GM12878 (cell line): ENCODE data around the gene DUXB. TPM values are rescaled to one million over a fixed set of nuclear protein-coding genes. Genes with fewer than 3 reads are reported as not detected.

Experiments
- BHLHE40 ChIP-seq, 2 experiments: fragments of 450-650 bp in 1 of 2; IDR thresholded peaks; 2 replicates each; pipeline ENCODE4 v1.6.1; 2011 to 2017; ENCODE audit warnings: low read depth in 2 of 2, borderline replicate concordance in 1 of 2, improper control_type of control experiment in 1 of 2, low read length in 1 of 2, mild to moderate bottlenecking in 1 of 2
- ETV6 ChIP-seq, 2 experiments: fragments of 450-650 bp in 1 of 2; IDR thresholded peaks in 1 of 2; conservative IDR thresholded peaks in 1 of 2; 2 replicates each; pipeline ENCODE4 v1.6.1; 2014; ENCODE audit warnings: antibody characterized with exemption in 1 of 2, borderline replicate concordance in 1 of 2, low read depth in 1 of 2, mild to moderate bottlenecking in 1 of 2, moderate library complexity in 1 of 2
- GABPA ChIP-seq: IDR thresholded peaks from 2 replicates; pipeline ENCODE4 v1.6.1; 2014; ENCODE audit warnings: antibody characterized with exemption, low read depth, mild to moderate bottlenecking, inconsistent platforms
- HDGF ChIP-seq: fragments of 450-650 bp; IDR thresholded peaks from 2 replicates; pipeline ENCODE4 v1.6.1; 2016; ENCODE audit warnings: antibody characterized with exemption
- LARP7 ChIP-seq: fragments of 450-650 bp; IDR thresholded peaks from 2 replicates; pipeline ENCODE4 v1.6.1; 2017; ENCODE audit warnings: mild to moderate bottlenecking
- POU2F2 ChIP-seq: IDR thresholded peaks from 3 replicates; pipeline ENCODE4 v1.6.1; 2011; ENCODE audit warnings: low read depth, mild to moderate bottlenecking, low read length, borderline replicate concordance
- SMAD1 ChIP-seq: fragments of 450-650 bp; IDR thresholded peaks from 2 replicates; pipeline ENCODE4 v1.6.1; 2018; ENCODE audit warnings: mild to moderate bottlenecking, low read depth; ENCODE audit not compliant: partially characterized antibody
- SREBF2 ChIP-seq: IDR thresholded peaks from 2 replicates; pipeline ENCODE4 v1.6.1; 2012; ENCODE audit warnings: mild to moderate bottlenecking, low read length
- ZNF207 ChIP-seq: fragments of 450-650 bp; IDR thresholded peaks from 2 replicates; pipeline ENCODE4 v1.6.1; 2014; ENCODE audit warnings: antibody characterized with exemption, mild to moderate bottlenecking, borderline replicate concordance
- polyA plus RNA-seq, 11 experiments: library from polyadenylated mRNA; depleted of rRNA in 4 of 11; unstranded in 6 of 11; stranded (reverse) in 5 of 11; fragments of >200 nt; fragmentation: Nextera tagmentation in 4 of 11; fragmentation: Illumina TruSeq in 1 of 11; extraction: Ambion mirVana in 4 of 11; extraction: Trizol in 1 of 11; gene quantifications; 1 replicate in 1 of 11; 2 replicates in 10 of 11; pipeline versions ENCODE4 v1.2.1 to v1.2.3, GENCODE V29; 2011 to 2016; ENCODE audit warnings: inconsistent platforms in 2 of 11, missing spikeins in 2 of 11, low read depth in 1 of 11
- total RNA-seq, 4 experiments: library from RNA; depleted of rRNA in 3 of 4; stranded (reverse); fragments of >200 nt in 3 of 4; fragmentation: Illumina TruSeq in 1 of 4; extraction: Trizol in 1 of 4; gene quantifications; 2 replicates each; pipeline versions ENCODE4 v1.2.1 to v1.2.3, GENCODE V29; 2013 to 2021
- TF ChIP-seq, protein P1 (sequence below): fragments of 150-350 bp; IDR thresholded peaks from 2 replicates; pipeline ENCODE4 v1.6.1; 2016; ENCODE audit warnings: low read depth, low read length
- TF ChIP-seq, protein P2 (sequence below): fragments of 450-650 bp; IDR thresholded peaks from 2 replicates; pipeline ENCODE4 v1.6.1; 2017; ENCODE audit warnings: mild to moderate bottlenecking, moderate library complexity
- TF ChIP-seq, protein P3 (sequence below): fragments of 450-650 bp; IDR thresholded peaks from 2 replicates; pipeline ENCODE4 v1.6.1; 2017; ENCODE audit warnings: mild to moderate bottlenecking, moderate library complexity
- TF ChIP-seq, protein P4 (sequence below): fragments of 450-650 bp; IDR thresholded peaks from 2 replicates; pipeline ENCODE4 v1.6.1; 2018; ENCODE audit warnings: borderline replicate concordance, mild to moderate bottlenecking; ENCODE audit not compliant: partially characterized antibody

The DUXB gene
- total and polyA plus RNA-seq, 10 of the 15 experiments (the other 5 are each of a cell fraction or from before 2014, with no cell fraction given) = 0.05 TPM; not detected in 9

DNA sequence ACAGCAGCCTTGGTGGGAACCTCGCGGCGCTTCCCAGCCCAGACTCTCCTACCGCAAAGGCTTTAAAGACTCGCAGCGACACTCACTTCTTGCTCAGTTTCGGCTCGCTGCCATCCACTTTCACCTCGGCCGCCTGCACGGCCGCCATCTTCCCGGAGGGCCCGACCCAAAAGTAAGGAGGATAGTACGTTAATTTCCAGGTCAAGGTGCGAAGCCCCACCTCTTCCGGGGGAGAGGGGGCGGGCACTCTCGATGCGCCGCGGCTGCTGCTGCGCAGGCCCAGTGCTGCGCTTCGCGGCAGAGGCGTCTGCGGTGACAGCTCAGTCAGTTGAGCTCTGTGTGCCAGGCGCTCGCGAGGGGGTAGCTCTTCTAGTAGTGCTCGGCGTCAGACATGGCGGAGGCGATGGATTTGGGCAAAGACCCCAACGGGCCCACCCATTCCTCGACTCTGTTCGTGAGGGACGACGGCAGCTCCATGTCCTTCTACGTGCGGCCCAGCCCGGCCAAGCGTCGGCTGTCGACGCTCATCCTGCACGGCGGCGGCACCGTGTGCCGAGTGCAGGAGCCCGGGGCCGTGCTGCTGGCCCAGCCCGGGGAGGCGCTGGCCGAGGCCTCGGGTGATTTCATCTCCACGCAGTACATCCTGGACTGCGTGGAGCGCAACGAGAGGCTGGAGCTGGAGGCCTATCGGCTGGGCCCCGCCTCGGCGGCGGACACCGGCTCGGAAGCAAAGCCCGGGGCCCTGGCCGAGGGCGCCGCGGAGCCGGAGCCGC is 53.6 kb downstream of the DUXB start, which contains the start of the genes KARS1 and TERF2IP (continued):
- TF ChIP-seq, protein P1, sequence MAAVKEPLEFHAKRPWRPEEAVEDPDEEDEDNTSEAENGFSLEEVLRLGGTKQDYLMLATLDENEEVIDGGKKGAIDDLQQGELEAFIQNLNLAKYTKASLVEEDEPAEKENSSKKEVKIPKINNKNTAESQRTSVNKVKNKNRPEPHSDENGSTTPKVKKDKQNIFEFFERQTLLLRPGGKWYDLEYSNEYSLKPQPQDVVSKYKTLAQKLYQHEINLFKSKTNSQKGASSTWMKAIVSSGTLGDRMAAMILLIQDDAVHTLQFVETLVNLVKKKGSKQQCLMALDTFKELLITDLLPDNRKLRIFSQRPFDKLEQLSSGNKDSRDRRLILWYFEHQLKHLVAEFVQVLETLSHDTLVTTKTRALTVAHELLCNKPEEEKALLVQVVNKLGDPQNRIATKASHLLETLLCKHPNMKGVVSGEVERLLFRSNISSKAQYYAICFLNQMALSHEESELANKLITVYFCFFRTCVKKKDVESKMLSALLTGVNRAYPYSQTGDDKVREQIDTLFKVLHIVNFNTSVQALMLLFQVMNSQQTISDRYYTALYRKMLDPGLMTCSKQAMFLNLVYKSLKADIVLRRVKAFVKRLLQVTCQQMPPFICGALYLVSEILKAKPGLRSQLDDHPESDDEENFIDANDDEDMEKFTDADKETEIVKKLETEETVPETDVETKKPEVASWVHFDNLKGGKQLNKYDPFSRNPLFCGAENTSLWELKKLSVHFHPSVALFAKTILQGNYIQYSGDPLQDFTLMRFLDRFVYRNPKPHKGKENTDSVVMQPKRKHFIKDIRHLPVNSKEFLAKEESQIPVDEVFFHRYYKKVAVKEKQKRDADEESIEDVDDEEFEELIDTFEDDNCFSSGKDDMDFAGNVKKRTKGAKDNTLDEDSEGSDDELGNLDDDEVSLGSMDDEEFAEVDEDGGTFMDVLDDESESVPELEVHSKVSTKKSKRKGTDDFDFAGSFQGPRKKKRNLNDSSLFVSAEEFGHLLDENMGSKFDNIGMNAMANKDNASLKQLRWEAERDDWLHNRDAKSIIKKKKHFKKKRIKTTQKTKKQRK = no peak
- TF ChIP-seq SREBF2 = no peak
- TF ChIP-seq ETV6 (conservative IDR thresholded peaks at IDR 0.05 in 1 of 2, IDR thresholded peaks at IDR 0.05 in 1 of 2; ENCODE audit: borderline replicate concordance in 1 of 2, low read depth in 1 of 2) = no peak
- peak; percentile 89; the same call in 2 of the 3 replicates for TF ChIP-seq POU2F2
- TF ChIP-seq, protein P2, sequence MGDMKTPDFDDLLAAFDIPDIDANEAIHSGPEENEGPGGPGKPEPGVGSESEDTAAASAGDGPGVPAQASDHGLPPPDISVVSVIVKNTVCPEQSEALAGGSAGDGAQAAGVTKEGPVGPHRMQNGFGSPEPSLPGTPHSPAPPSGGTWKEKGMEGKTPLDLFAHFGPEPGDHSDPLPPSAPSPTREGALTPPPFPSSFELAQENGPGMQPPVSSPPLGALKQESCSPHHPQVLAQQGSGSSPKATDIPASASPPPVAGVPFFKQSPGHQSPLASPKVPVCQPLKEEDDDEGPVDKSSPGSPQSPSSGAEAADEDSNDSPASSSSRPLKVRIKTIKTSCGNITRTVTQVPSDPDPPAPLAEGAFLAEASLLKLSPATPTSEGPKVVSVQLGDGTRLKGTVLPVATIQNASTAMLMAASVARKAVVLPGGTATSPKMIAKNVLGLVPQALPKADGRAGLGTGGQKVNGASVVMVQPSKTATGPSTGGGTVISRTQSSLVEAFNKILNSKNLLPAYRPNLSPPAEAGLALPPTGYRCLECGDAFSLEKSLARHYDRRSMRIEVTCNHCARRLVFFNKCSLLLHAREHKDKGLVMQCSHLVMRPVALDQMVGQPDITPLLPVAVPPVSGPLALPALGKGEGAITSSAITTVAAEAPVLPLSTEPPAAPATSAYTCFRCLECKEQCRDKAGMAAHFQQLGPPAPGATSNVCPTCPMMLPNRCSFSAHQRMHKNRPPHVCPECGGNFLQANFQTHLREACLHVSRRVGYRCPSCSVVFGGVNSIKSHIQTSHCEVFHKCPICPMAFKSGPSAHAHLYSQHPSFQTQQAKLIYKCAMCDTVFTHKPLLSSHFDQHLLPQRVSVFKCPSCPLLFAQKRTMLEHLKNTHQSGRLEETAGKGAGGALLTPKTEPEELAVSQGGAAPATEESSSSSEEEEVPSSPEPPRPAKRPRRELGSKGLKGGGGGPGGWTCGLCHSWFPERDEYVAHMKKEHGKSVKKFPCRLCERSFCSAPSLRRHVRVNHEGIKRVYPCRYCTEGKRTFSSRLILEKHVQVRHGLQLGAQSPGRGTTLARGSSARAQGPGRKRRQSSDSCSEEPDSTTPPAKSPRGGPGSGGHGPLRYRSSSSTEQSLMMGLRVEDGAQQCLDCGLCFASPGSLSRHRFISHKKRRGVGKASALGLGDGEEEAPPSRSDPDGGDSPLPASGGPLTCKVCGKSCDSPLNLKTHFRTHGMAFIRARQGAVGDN = peak; percentile 81; the same call in 1 of the 2 replicates
- no peak for TF ChIP-seq HDGF
- TF ChIP-seq GABPA = peak; percentile 93
- TF ChIP-seq ZNF207 = 0 out of 2 replicates have a peak, but pooled peaks have one; percentile 44
- TF ChIP-seq, protein P3, sequence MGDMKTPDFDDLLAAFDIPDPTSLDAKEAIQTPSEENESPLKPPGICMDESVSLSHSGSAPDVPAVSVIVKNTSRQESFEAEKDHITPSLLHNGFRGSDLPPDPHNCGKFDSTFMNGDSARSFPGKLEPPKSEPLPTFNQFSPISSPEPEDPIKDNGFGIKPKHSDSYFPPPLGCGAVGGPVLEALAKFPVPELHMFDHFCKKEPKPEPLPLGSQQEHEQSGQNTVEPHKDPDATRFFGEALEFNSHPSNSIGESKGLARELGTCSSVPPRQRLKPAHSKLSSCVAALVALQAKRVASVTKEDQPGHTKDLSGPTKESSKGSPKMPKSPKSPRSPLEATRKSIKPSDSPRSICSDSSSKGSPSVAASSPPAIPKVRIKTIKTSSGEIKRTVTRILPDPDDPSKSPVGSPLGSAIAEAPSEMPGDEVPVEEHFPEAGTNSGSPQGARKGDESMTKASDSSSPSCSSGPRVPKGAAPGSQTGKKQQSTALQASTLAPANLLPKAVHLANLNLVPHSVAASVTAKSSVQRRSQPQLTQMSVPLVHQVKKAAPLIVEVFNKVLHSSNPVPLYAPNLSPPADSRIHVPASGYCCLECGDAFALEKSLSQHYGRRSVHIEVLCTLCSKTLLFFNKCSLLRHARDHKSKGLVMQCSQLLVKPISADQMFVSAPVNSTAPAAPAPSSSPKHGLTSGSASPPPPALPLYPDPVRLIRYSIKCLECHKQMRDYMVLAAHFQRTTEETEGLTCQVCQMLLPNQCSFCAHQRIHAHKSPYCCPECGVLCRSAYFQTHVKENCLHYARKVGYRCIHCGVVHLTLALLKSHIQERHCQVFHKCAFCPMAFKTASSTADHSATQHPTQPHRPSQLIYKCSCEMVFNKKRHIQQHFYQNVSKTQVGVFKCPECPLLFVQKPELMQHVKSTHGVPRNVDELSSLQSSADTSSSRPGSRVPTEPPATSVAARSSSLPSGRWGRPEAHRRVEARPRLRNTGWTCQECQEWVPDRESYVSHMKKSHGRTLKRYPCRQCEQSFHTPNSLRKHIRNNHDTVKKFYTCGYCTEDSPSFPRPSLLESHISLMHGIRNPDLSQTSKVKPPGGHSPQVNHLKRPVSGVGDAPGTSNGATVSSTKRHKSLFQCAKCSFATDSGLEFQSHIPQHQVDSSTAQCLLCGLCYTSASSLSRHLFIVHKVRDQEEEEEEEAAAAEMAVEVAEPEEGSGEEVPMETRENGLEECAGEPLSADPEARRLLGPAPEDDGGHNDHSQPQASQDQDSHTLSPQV = no peak
- TF ChIP-seq SMAD1 = peak; percentile 51
- 0 out of 4 replicates have a peak, but pooled peaks of 1 of the 2 experiments have one; percentile 3 for TF ChIP-seq BHLHE40 (IDR thresholded peaks at IDR 0.05; ENCODE audit: borderline replicate concordance in 1 of 2, low read depth in 2 of 2, low read length in 1 of 2)
- peak; percentile 93 for TF ChIP-seq LARP7
- TF ChIP-seq, protein P4, sequence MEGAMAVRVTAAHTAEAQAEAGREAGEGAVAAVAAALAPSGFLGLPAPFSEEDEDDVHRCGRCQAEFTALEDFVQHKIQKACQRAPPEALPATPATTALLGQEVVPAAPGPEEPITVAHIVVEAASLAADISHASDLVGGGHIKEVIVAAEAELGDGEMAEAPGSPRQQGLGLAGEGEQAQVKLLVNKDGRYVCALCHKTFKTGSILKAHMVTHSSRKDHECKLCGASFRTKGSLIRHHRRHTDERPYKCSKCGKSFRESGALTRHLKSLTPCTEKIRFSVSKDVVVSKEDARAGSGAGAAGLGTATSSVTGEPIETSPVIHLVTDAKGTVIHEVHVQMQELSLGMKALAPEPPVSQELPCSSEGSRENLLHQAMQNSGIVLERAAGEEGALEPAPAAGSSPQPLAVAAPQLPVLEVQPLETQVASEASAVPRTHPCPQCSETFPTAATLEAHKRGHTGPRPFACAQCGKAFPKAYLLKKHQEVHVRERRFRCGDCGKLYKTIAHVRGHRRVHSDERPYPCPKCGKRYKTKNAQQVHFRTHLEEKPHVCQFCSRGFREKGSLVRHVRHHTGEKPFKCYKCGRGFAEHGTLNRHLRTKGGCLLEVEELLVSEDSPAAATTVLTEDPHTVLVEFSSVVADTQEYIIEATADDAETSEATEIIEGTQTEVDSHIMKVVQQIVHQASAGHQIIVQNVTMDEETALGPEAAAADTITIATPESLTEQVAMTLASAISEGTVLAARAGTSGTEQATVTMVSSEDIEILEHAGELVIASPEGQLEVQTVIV = no peak
